Trophoblast cell (in vitro differentiated cells and primary cell): Measurements from ENCODE around the gene NECTIN2.

Experiments
- DNase-seq, 2 donors: peaks; one replicate each; pipeline ENCODE4 v3.0.0-alpha.2; 2016
- H2AFZ ChIP-seq: 2 replicates; pipeline ENCODE4 v1.6.1; 2013; ENCODE audit warnings: low read length, moderate library complexity, mild to moderate bottlenecking; ENCODE audit not compliant: insufficient read depth, poor library complexity
- H2AK5ac ChIP-seq: 2 replicates; pipeline ENCODE4 v1.6.1; 2013; ENCODE audit warnings: mild to moderate bottlenecking, low read length
- H2BK120ac ChIP-seq: 2 replicates; pipeline ENCODE4 v1.6.1; 2013; ENCODE audit warnings: low read length, mild to moderate bottlenecking, moderate library complexity; ENCODE audit not compliant: insufficient read depth, poor library complexity
- H2BK12ac ChIP-seq: 2 replicates; pipeline ENCODE4 v1.6.1; 2013; ENCODE audit warnings: mild to moderate bottlenecking, low read length, moderate library complexity
- H2BK5ac ChIP-seq: 2 replicates; pipeline ENCODE4 v1.6.1; 2013; ENCODE audit warnings: low read length, low read depth, moderate library complexity, mild to moderate bottlenecking; ENCODE audit not compliant: poor library complexity
- H3K14ac ChIP-seq: 2 replicates; pipeline ENCODE4 v1.6.1; 2013; ENCODE audit warnings: mild to moderate bottlenecking, low read length
- H3K18ac ChIP-seq: 2 replicates; pipeline ENCODE4 v1.6.1; 2013; ENCODE audit warnings: mild to moderate bottlenecking, low read length
- H3K23ac ChIP-seq: 2 replicates; pipeline ENCODE4 v1.6.1; 2013; ENCODE audit warnings: low read length
- H3K27ac ChIP-seq: 2 replicates; pipeline ENCODE4 v1.5.1; 2013; ENCODE audit warnings: low read depth, mild to moderate bottlenecking, inconsistent platforms, low read length, moderate library complexity
- H3K27me3 ChIP-seq: 2 replicates; pipeline ENCODE4 v1.6.1; 2013; ENCODE audit warnings: inconsistent platforms, mild to moderate bottlenecking, low read length, moderate library complexity; ENCODE audit not compliant: insufficient read depth
- H3K36me3 ChIP-seq, 2 experiments: 1 replicate in 1 of 2; 2 replicates in 1 of 2; pipeline ENCODE4 v1.6.1; 2013; ENCODE audit warnings: low read length in 2 of 2, mild to moderate bottlenecking in 2 of 2, moderate library complexity in 1 of 2; ENCODE audit not compliant: insufficient read depth in 2 of 2, control insufficient read depth in 1 of 2
- H3K4ac ChIP-seq: 2 replicates; pipeline ENCODE4 v1.6.1; 2013; ENCODE audit warnings: low read depth, mild to moderate bottlenecking, low read length, moderate library complexity
- H3K4me1 ChIP-seq, 2 experiments: 1 replicate in 1 of 2; 2 replicates in 1 of 2; pipeline ENCODE4 v1.6.1; 2013; ENCODE audit warnings: low read length in 2 of 2, mild to moderate bottlenecking in 2 of 2, moderate library complexity in 1 of 2; ENCODE audit not compliant: insufficient read depth in 2 of 2, control insufficient read depth in 1 of 2
- H3K4me2 ChIP-seq: 2 replicates; pipeline ENCODE4 v1.6.1; 2013; ENCODE audit warnings: inconsistent platforms, mild to moderate bottlenecking, low read length, moderate library complexity
- H3K4me3 ChIP-seq: 2 replicates; pipeline ENCODE4 v1.5.1; 2013; ENCODE audit warnings: mild to moderate bottlenecking, low read depth, low read length, inconsistent platforms
- H3K79me1 ChIP-seq: one replicate; pipeline ENCODE4 v1.6.1; 2013; ENCODE audit warnings: low read length
- H3K79me2 ChIP-seq: 2 replicates; pipeline ENCODE4 v1.6.1; 2013; ENCODE audit warnings: low read length, mild to moderate bottlenecking; ENCODE audit not compliant: control insufficient read depth, insufficient read depth, poor library complexity
- H3K9ac ChIP-seq: 2 replicates; pipeline ENCODE4 v1.6.1; 2013; ENCODE audit warnings: mild to moderate bottlenecking, low read length
- H3K9me3 ChIP-seq: 2 replicates; pipeline ENCODE4 v1.6.1; 2013; ENCODE audit warnings: low read depth, mild to moderate bottlenecking, control low read depth, inconsistent platforms, low read length; ENCODE audit not compliant: insufficient read depth
- H4K12ac ChIP-seq: 2 replicates; pipeline ENCODE4 v1.6.1; 2013; ENCODE audit warnings: low read depth, mild to moderate bottlenecking, low read length, moderate library complexity
- H4K8ac ChIP-seq: 2 replicates; pipeline ENCODE4 v1.6.1; 2013; ENCODE audit warnings: low read depth, mild to moderate bottlenecking, low read length, moderate library complexity
- H4K91ac ChIP-seq: one replicate; pipeline ENCODE4 v1.6.1; 2013; ENCODE audit warnings: low read depth, mild to moderate bottlenecking, low read length, moderate library complexity
- WGBS: extraction: QIAGEN DNeasy Blood & Tissue Kit; methylation state at CpG from one replicate; pipeline ENCODE4 v1.1.7; 2013; ENCODE audit warnings: missing lambda C conversion rate; ENCODE audit not compliant: insufficient read length, insufficient coverage; ENCODE audit errors: extremely low coverage; 5-methylcytosine and 5-hydroxymethylcytosine counted together

The NECTIN2 gene

DNA sequence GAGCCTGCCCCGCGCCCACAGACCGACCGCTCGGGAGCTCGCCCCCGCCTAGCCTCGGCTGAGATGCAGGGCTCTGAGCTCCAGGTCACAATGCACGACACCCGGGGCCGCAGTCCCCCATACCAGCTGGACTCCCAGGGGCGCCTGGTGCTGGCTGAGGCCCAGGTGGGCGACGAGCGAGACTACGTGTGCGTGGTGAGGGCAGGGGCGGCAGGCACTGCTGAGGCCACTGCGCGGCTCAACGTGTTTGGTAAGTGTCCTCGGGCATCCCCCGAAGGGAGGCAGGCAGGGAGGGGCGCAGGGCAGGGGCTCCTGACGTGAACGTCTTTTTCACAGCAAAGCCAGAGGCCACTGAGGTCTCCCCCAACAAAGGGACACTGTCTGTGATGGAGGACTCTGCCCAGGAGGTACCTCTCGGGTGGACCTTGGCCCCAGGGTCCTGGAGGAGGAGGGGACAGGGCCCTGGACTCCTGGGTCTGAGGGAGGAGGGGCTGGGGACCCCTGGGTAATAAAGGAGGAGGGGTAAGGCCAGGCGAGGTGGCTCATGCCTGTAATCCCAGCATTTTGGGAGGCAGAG, 33.9 kb upstream of the NECTIN2 start:
- WGBS, result no CpG with 5 or more reads among the region's 28 CpGs
- no peak overlapping the region for H3K27ac ChIP-seq

GRCh38 chr19:44813070-44813840, 32.8 kb upstream of the NECTIN2 start:
- H3K23ac ChIP-seq, result no peak overlapping the region
- no peaks in the 10 kb centered on the region for H3K27me3 ChIP-seq
- no peak overlapping the region for H2BK5ac ChIP-seq
- H3K9ac ChIP-seq, result no peak overlapping the region
- no peak overlapping the region for H4K91ac ChIP-seq
- no peak overlapping the region for H2AK5ac ChIP-seq
- no peak overlapping the region for H3K14ac ChIP-seq
- no peak overlapping the region for H3K4me3 ChIP-seq
- no peak overlapping the region for H2BK120ac ChIP-seq
- no peak overlapping the region for H3K4ac ChIP-seq
- H3K9me3 ChIP-seq, result no peaks in the 10 kb centered on the region
- DNase-seq, result no peak
- H4K8ac ChIP-seq, result no peak overlapping the region
- H3K36me3 ChIP-seq, result peaks cover 4 to 5% of the 10 kb centered on the region in 2 experiments
- no peak overlapping the region for H4K12ac ChIP-seq
- H3K27ac ChIP-seq, result no peak overlapping the region
- H3K4me2 ChIP-seq, result no peak overlapping the region
- H2BK12ac ChIP-seq, result no peak overlapping the region
- WGBS, result no CpG with 5 or more reads among the region's 38 CpGs
- H3K79me1 ChIP-seq, result peaks cover 9% of the 10 kb centered on the region
- H3K79me2 ChIP-seq, result peaks cover 3% of the 10 kb centered on the region
- H2AFZ ChIP-seq, result no peak overlapping the region
- no peak overlapping the region for H3K18ac ChIP-seq
- H3K4me1 ChIP-seq, result peaks cover 10 to 11% of the 10 kb centered on the region in 2 experiments

More for the DNA sequence above, 33.9 kb upstream of the NECTIN2 start:
- Histone ChIP-seq H3K4ac (no peak overlapping the region), H3K27me3 (no peaks in the 10 kb centered on the region), H3K23ac (no peak overlapping the region), H3K14ac (no peak overlapping the region), H3K18ac (no peak overlapping the region), H4K91ac (no peak overlapping the region), H4K12ac (no peak overlapping the region), H3K79me2 (peaks cover 3% of the 10 kb centered on the region), H3K4me2 (no peak overlapping the region), H3K9ac (no peak overlapping the region), H3K9me3 (no peaks in the 10 kb centered on the region), H3K79me1 (peaks cover 11% of the 10 kb centered on the region), H3K36me3 (peaks cover 4 to 5% of the 10 kb centered on the region in 2 experiments), H3K4me1 (peaks cover 11% of the 10 kb centered on the region in 2 experiments), H3K4me3 (no peak overlapping the region), H2BK5ac (no peak overlapping the region), H2BK12ac (no peak overlapping the region), H4K8ac (no peak overlapping the region), H2AFZ (no peak overlapping the region), H2BK120ac (no peak overlapping the region), H2AK5ac (no peak overlapping the region)
- DNase-seq, result no peak

DNA sequence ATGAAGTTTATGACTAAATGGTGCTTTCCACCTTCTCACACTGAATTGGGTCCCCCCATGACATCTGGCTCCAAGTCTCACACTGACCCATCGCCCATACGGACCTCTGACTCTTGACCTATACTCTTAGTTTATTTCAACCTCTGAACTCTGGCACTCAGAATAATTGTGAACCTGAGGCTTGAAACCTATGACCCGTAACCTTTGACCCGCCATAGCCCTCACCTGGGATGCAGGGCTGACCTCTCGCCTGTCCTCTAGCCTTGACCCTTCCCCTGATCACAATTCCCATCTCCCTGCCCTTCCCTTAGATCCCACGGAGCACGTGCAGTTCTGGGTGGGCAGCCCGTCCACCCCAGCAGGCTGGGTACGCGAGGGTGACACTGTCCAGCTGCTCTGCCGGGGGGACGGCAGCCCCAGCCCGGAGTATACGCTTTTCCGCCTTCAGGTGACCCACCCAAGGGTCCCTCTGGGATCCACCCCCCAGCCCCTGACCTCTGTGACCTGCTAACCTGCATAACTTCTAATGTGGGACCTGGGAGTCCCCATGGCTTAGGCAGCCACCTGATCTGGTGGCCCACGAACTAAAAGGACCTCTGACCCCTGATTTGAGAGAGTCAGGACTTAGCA, 32.1 kb upstream of the NECTIN2 start:
- Histone ChIP-seq H2BK12ac (no peak overlapping the region), H4K8ac (no peak overlapping the region), H2BK120ac (no peak overlapping the region), H3K4me3 (no peak overlapping the region), H4K91ac (no peak overlapping the region), H4K12ac (no peak overlapping the region), H3K27me3 (no peaks in the 10 kb centered on the region), H3K4me1 (peaks cover 5 to 6% of the 10 kb centered on the region in 2 experiments), H3K4ac (no peak overlapping the region), H3K36me3 (peaks cover 4 to 5% of the 10 kb centered on the region in 2 experiments), H3K27ac (no peak overlapping the region), H3K23ac (no peak overlapping the region), H3K14ac (no peak overlapping the region), H3K18ac (no peak overlapping the region), H2BK5ac (no peak overlapping the region), H2AFZ (no peak overlapping the region), H3K79me1 (peaks cover 4% of the 10 kb centered on the region), H3K9ac (no peak overlapping the region), H2AK5ac (no peak overlapping the region), H3K9me3 (no peaks in the 10 kb centered on the region), H3K79me2 (no peaks in the 10 kb centered on the region), H3K4me2 (no peak overlapping the region)
- no peak for DNase-seq
- WGBS, result no CpG with 5 or more reads among the region's 16 CpGs

GRCh38 chr19:44814517-44814916, 31.6 kb upstream of the NECTIN2 start:
- Histone ChIP-seq H3K4ac (no peak overlapping the region), H4K91ac (no peak overlapping the region), H3K4me1 (peaks cover 0 to under 1% of the 10 kb centered on the region in 2 experiments), H2BK12ac (no peak overlapping the region), H3K4me3 (no peak overlapping the region), H3K18ac (no peak overlapping the region), H3K27me3 (no peaks in the 10 kb centered on the region), H4K12ac (no peak overlapping the region), H3K4me2 (no peak overlapping the region), H3K23ac (no peak overlapping the region), H3K79me2 (no peaks in the 10 kb centered on the region), H3K27ac (no peak overlapping the region), H3K79me1 (no peaks in the 10 kb centered on the region), H3K36me3 (peaks cover 4 to 5% of the 10 kb centered on the region in 2 experiments), H2AK5ac (no peak overlapping the region), H3K9me3 (no peaks in the 10 kb centered on the region), H3K14ac (no peak overlapping the region), H2AFZ (no peak overlapping the region), H2BK5ac (no peak overlapping the region), H4K8ac (no peak overlapping the region), H2BK120ac (no peak overlapping the region), H3K9ac (no peak overlapping the region)
- no CpG with 5 or more reads among the region's 17 CpGs for WGBS
- no peak for DNase-seq
